WTC11 (cell line): ENCODE data around the gene LRRC37A3.
"Not testable (repeated sequence)": the region's sequence is repeated elsewhere in the genome, so short reads cannot be mapped to it uniquely, and the experiment has no call there.

ENCODE experiments used
- ELF4 ChIP-seq: sonication (generic); formaldehyde crosslinking; IDR thresholded peaks from 2 replicates; pipeline ENCODE4 v1.8.1; 2022; ENCODE audit warnings: low read depth, mild to moderate bottlenecking, moderate library complexity, missing genetic modification reagents
- ESRRA ChIP-seq: sonication (generic); formaldehyde crosslinking; IDR thresholded peaks from 2 replicates; pipeline ENCODE4 v1.8.1; 2022; ENCODE audit warnings: mild to moderate bottlenecking, missing genetic modification reagents, borderline replicate concordance
- GABPB1 ChIP-seq: sonication (generic); formaldehyde crosslinking; IDR thresholded peaks from 2 replicates; pipeline ENCODE4 v1.8.1; 2023; ENCODE audit warnings: mild to moderate bottlenecking, missing genetic modification reagents
- MYBL2 ChIP-seq: sonication (generic); formaldehyde crosslinking; IDR thresholded peaks from 2 replicates; pipeline ENCODE4 v1.8.1; 2023; ENCODE audit warnings: mild to moderate bottlenecking, moderate library complexity, missing genetic modification reagents
- ZNF138 ChIP-seq: sonication (generic); formaldehyde crosslinking; conservative IDR thresholded peaks from 2 replicates; pipeline ENCODE4 v1.8.1; 2022; ENCODE audit warnings: mild to moderate bottlenecking, moderate library complexity, missing genetic modification reagents
- ZNF281 ChIP-seq: sonication (generic); formaldehyde crosslinking; IDR thresholded peaks from 2 replicates; pipeline ENCODE4 v1.8.0; 2023; ENCODE audit warnings: mild to moderate bottlenecking, missing genetic modification reagents
- ZNF396 ChIP-seq: fragments of 250-450 bp; sonication (Bioruptor Pico); IDR thresholded peaks from 2 replicates; pipeline ENCODE4 v1.8.0; 2021; ENCODE audit warnings: mild to moderate bottlenecking, moderate library complexity, borderline replicate concordance
- TF ChIP-seq, protein P1 (sequence below): fragments of 200-600 bp; IDR thresholded peaks from 2 replicates; pipeline ENCODE4 v1.8.0; 2022; ENCODE audit warnings: antibody characterized with exemption
- TF ChIP-seq, protein P2 (sequence below): sonication (generic); formaldehyde crosslinking; IDR thresholded peaks from 2 replicates; pipeline ENCODE4 v1.8.0; 2023; ENCODE audit warnings: missing genetic modification reagents
- TF ChIP-seq, protein P3 (sequence below): sonication (generic); formaldehyde crosslinking; IDR thresholded peaks from 2 replicates; pipeline ENCODE4 v1.8.1; 2023; ENCODE audit warnings: mild to moderate bottlenecking, missing genetic modification reagents, borderline replicate concordance

- TF ChIP-seq GABPB1 (CRISPR knock-in tag); ESRRA (CRISPR knock-in tag); ZNF138 (CRISPR knock-in tag); ZNF396 (CRISPR knock-in tag); ELF4; ZNF281 (CRISPR knock-in tag); MYBL2 (CRISPR knock-in tag): not testable (repeated sequence)
- TF ChIP-seq, protein P1, sequence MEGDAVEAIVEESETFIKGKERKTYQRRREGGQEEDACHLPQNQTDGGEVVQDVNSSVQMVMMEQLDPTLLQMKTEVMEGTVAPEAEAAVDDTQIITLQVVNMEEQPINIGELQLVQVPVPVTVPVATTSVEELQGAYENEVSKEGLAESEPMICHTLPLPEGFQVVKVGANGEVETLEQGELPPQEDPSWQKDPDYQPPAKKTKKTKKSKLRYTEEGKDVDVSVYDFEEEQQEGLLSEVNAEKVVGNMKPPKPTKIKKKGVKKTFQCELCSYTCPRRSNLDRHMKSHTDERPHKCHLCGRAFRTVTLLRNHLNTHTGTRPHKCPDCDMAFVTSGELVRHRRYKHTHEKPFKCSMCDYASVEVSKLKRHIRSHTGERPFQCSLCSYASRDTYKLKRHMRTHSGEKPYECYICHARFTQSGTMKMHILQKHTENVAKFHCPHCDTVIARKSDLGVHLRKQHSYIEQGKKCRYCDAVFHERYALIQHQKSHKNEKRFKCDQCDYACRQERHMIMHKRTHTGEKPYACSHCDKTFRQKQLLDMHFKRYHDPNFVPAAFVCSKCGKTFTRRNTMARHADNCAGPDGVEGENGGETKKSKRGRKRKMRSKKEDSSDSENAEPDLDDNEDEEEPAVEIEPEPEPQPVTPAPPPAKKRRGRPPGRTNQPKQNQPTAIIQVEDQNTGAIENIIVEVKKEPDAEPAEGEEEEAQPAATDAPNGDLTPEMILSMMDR, result not testable (repeated sequence)
- TF ChIP-seq, protein P2, sequence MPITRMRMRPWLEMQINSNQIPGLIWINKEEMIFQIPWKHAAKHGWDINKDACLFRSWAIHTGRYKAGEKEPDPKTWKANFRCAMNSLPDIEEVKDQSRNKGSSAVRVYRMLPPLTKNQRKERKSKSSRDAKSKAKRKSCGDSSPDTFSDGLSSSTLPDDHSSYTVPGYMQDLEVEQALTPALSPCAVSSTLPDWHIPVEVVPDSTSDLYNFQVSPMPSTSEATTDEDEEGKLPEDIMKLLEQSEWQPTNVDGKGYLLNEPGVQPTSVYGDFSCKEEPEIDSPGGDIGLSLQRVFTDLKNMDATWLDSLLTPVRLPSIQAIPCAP, result not testable (repeated sequence)
- TF ChIP-seq, protein P3, sequence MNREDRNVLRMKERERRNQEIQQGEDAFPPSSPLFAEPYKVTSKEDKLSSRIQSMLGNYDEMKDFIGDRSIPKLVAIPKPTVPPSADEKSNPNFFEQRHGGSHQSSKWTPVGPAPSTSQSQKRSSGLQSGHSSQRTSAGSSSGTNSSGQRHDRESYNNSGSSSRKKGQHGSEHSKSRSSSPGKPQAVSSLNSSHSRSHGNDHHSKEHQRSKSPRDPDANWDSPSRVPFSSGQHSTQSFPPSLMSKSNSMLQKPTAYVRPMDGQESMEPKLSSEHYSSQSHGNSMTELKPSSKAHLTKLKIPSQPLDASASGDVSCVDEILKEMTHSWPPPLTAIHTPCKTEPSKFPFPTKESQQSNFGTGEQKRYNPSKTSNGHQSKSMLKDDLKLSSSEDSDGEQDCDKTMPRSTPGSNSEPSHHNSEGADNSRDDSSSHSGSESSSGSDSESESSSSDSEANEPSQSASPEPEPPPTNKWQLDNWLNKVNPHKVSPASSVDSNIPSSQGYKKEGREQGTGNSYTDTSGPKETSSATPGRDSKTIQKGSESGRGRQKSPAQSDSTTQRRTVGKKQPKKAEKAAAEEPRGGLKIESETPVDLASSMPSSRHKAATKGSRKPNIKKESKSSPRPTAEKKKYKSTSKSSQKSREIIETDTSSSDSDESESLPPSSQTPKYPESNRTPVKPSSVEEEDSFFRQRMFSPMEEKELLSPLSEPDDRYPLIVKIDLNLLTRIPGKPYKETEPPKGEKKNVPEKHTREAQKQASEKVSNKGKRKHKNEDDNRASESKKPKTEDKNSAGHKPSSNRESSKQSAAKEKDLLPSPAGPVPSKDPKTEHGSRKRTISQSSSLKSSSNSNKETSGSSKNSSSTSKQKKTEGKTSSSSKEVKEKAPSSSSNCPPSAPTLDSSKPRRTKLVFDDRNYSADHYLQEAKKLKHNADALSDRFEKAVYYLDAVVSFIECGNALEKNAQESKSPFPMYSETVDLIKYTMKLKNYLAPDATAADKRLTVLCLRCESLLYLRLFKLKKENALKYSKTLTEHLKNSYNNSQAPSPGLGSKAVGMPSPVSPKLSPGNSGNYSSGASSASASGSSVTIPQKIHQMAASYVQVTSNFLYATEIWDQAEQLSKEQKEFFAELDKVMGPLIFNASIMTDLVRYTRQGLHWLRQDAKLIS (CRISPR knock-in tag), result not testable (repeated sequence)
Measured at GRCh38 chr17:64840960-64841359, 78.3 kb downstream of the LRRC37A3 start.
